ENCODE results near the gene PRR23E.

PRR23E gene

GRCh38 chr3:127185962-127186674 lies 6.8 kb upstream of the PRR23E start:
- no peak for DNase-seq

GRCh38 chr3:127187316-127187715 lies 5.6 kb upstream of the PRR23E start:
- DNase-seq = no peak

- DNase-seq = no peak
Observed at GRCh38 chr3:127193341-127193740, 410 bp downstream of the PRR23E start.

GRCh38 chr3:127193775-127194174 lies 844 bp downstream of the PRR23E start:
- DNase-seq = no peak

GRCh38 chr3:127194601-127195187 lies 1.8 kb downstream of the PRR23E start:
- DNase-seq = no peak

- no peak for DNase-seq
Observed at GRCh38 chr3:127195417-127195816, 2.5 kb downstream of the PRR23E start.

- no peak for DNase-seq
Observed at GRCh38 chr3:127196002-127196401, 3.1 kb downstream of the PRR23E start.

- no peak for DNase-seq
Observed at GRCh38 chr3:127196466-127197299, 3.8 kb downstream of the PRR23E start.

- no peak for DNase-seq
Observed at GRCh38 chr3:127197300-127198189, 4.6 kb downstream of the PRR23E start.

GRCh38 chr3:127200086-127200691 lies 7.3 kb downstream of the PRR23E start:
- DNase-seq = no peak

GRCh38 chr3:127203024-127203423 lies 10.1 kb downstream of the PRR23E start:
- DNase-seq = no peak

GRCh38 chr3:127204841-127205582 lies 12.1 kb downstream of the PRR23E start:
- peak; percentile 38 for DNase-seq

GRCh38 chr3:127206154-127206553 lies 13.2 kb downstream of the PRR23E start:
- DNase-seq = no peak

GRCh38 chr3:127206611-127207516 lies 13.9 kb downstream of the PRR23E start:
- DNase-seq = no peak

GRCh38 chr3:127207727-127208482 lies 15.0 kb downstream of the PRR23E start:
- DNase-seq = peak; percentile 26

GRCh38 chr3:127208483-127209100 lies 15.7 kb downstream of the PRR23E start:
- no peak for DNase-seq

- no peak for DNase-seq
Observed at GRCh38 chr3:127209155-127209839, 16.4 kb downstream of the PRR23E start.

GRCh38 chr3:127209840-127210653 lies 17.1 kb downstream of the PRR23E start:
- DNase-seq = no peak
